MM.1S (cell line): ENCODE results near the gene SIRPA.

Experiments
- DNase-seq: peaks from one replicate; pipeline ENCODE4 v3.0.0-alpha.2; 2015
- H2AFZ ChIP-seq: fragments of 300-600 bp; sonication (generic); 2 replicates; pipeline ENCODE4 v1.6.0; 2016; ENCODE audit warnings: antibody characterized with exemption, low read length
- H3F3A ChIP-seq: fragments of 300-600 bp; sonication (generic); 2 replicates; pipeline ENCODE4 v1.6.1; 2016; ENCODE audit warnings: mild to moderate bottlenecking, antibody characterized with exemption, low read length, moderate library complexity, mixed read lengths; ENCODE audit not compliant: insufficient read depth
- H3K27ac ChIP-seq: fragments of 300-600 bp; sonication (generic); 2 replicates; pipeline ENCODE4 v1.5.1; 2016; ENCODE audit warnings: mild to moderate bottlenecking, low read length
- H3K27me3 ChIP-seq: fragments of 300-600 bp; sonication (generic); replicated peaks from 2 replicates; pipeline ENCODE4 v1.6.0; 2016; ENCODE audit warnings: low read length; ENCODE audit not compliant: insufficient read depth
- H3K36me3 ChIP-seq: fragments of 300-600 bp; sonication (generic); replicated peaks from 2 replicates; pipeline ENCODE4 v1.6.1; 2016; ENCODE audit warnings: mild to moderate bottlenecking, low read length, mixed read lengths; ENCODE audit not compliant: insufficient read depth
- H3K4me1 ChIP-seq: fragments of 300-600 bp; sonication (generic); 2 replicates; pipeline ENCODE4 v1.6.1; 2016; ENCODE audit warnings: low read length, mixed read lengths
- H3K4me2 ChIP-seq: fragments of 300-600 bp; sonication (generic); 2 replicates; pipeline ENCODE4 v1.6.0; 2016; ENCODE audit warnings: low read depth, low read length
- H3K4me3 ChIP-seq: fragments of 300-600 bp; sonication (generic); 2 replicates; pipeline ENCODE4 v1.5.1; 2016; ENCODE audit warnings: low read length, mixed read lengths
- H3K79me2 ChIP-seq: fragments of 300-600 bp; sonication (generic); 2 replicates; pipeline ENCODE4 v1.6.1; 2016; ENCODE audit warnings: mixed run types, low read length, mixed read lengths
- H3K9ac ChIP-seq: fragments of 300-600 bp; sonication (generic); 2 replicates; pipeline ENCODE4 v1.6.1; 2016; ENCODE audit warnings: low read length, mixed read lengths
- H3K9me2 ChIP-seq: fragments of 300-600 bp; sonication (generic); replicated peaks from 2 replicates; pipeline ENCODE4 v1.6.1; 2016; ENCODE audit warnings: mild to moderate bottlenecking, low read length, mixed read lengths; ENCODE audit not compliant: insufficient read depth
- H3K9me3 ChIP-seq: fragments of 300-600 bp; sonication (generic); replicated peaks from 2 replicates; pipeline ENCODE4 v1.6.1; 2016; ENCODE audit warnings: mild to moderate bottlenecking, low read length, mixed read lengths; ENCODE audit not compliant: insufficient read depth
- H4K20me1 ChIP-seq: fragments of 300-600 bp; sonication (generic); 2 replicates; pipeline ENCODE4 v1.6.1; 2016; ENCODE audit warnings: mild to moderate bottlenecking, low read length, moderate library complexity, mixed read lengths; ENCODE audit not compliant: insufficient read depth
- EZH2 ChIP-seq: fragments of 300-600 bp; sonication (generic); optimal IDR thresholded peaks from 2 replicates; pipeline ENCODE3; 2017; ENCODE audit warnings: low read depth, mild to moderate bottlenecking, antibody characterized with exemption, low read length, mixed read lengths
- EZH2phosphoT487 ChIP-seq: fragments of 300-600 bp; sonication (generic); IDR thresholded peaks from 2 replicates; pipeline ENCODE4 v1.6.1; 2018; ENCODE audit warnings: antibody characterized with exemption, low read length
- TF ChIP-seq, protein P1 (sequence below): fragments of 300-600 bp; sonication (generic); IDR thresholded peaks from 2 replicates; pipeline ENCODE4 v1.5.1; 2016; ENCODE audit warnings: antibody characterized with exemption, low read length, mixed read lengths

Gene SIRPA

DNA sequence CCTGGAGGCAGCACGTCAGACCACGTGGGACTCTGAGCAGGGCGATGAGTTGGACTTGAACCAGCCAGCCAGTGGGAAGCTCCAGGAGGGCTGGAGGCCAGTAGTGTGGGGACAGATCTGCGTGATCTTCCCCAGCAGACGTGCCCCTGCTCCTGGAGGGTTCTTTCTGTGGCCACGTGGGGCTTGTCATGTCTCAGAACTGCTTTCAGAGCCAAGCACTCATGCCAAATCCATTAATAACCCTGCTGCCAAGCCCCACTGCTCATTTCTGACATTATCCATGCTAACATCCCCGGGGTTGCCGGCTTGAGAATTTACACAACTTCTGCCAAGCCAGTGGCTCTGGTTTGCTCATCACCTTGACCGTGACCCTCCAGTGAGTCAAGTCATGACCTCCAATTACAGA lies 38.3 kb downstream of the SIRPA start:
- no peak overlapping the region for H3K27ac ChIP-seq
- TF ChIP-seq EZH2 (no peak), EZH2phosphoT487 (no peak)
- TF ChIP-seq, protein P1, sequence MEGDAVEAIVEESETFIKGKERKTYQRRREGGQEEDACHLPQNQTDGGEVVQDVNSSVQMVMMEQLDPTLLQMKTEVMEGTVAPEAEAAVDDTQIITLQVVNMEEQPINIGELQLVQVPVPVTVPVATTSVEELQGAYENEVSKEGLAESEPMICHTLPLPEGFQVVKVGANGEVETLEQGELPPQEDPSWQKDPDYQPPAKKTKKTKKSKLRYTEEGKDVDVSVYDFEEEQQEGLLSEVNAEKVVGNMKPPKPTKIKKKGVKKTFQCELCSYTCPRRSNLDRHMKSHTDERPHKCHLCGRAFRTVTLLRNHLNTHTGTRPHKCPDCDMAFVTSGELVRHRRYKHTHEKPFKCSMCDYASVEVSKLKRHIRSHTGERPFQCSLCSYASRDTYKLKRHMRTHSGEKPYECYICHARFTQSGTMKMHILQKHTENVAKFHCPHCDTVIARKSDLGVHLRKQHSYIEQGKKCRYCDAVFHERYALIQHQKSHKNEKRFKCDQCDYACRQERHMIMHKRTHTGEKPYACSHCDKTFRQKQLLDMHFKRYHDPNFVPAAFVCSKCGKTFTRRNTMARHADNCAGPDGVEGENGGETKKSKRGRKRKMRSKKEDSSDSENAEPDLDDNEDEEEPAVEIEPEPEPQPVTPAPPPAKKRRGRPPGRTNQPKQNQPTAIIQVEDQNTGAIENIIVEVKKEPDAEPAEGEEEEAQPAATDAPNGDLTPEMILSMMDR, result no peak
- H3K79me2 ChIP-seq, result no peaks in the 10 kb centered on the region
- H3F3A ChIP-seq, result no peaks in the 10 kb centered on the region
- H4K20me1 ChIP-seq, result no peaks in the 10 kb centered on the region
- H3K4me3 ChIP-seq, result no peak overlapping the region
- H2AFZ ChIP-seq, result no peak overlapping the region
- H3K9me3 ChIP-seq, result no peaks in the 10 kb centered on the region
- H3K27me3 ChIP-seq, result no peaks in the 10 kb centered on the region
- no peaks in the 10 kb centered on the region for H3K36me3 ChIP-seq
- H3K9ac ChIP-seq, result no peak overlapping the region
- no peak overlapping the region for H3K4me2 ChIP-seq
- no peaks in the 10 kb centered on the region for H3K9me2 ChIP-seq
- no peaks in the 10 kb centered on the region for H3K4me1 ChIP-seq
- DNase-seq, result no peak

DNA sequence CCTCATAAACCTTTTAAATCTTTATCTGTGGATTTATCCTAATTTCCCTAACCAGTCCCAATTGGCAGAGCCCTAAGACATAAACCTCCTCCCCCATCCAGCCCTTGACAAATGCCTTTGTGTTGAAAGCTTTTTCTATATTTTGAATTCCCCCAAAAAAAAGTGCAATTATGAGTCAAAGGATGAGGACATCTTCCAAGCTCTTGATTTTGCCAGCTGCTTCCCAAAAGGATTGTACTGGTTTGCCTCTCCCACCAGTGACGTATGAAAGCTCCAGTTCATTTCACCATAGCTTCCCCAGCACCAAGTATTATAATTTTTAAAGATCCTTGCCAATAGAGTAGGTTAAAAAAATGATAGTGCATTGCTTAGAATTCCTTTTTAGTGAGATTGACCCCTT lies 38.9 kb downstream of the SIRPA start:
- Histone ChIP-seq H3K36me3 (no peaks in the 10 kb centered on the region), H3K4me3 (no peak overlapping the region), H3K4me2 (no peak overlapping the region), H3K9me2 (no peaks in the 10 kb centered on the region), H3K79me2 (no peaks in the 10 kb centered on the region), H4K20me1 (no peaks in the 10 kb centered on the region), H3K27ac (no peak overlapping the region), H3K9ac (no peak overlapping the region), H3K9me3 (no peaks in the 10 kb centered on the region), H3F3A (no peaks in the 10 kb centered on the region), H3K4me1 (no peaks in the 10 kb centered on the region), H3K27me3 (no peaks in the 10 kb centered on the region), H2AFZ (no peak overlapping the region)
- TF ChIP-seq EZH2 (no peak), EZH2phosphoT487 (no peak)
- TF ChIP-seq, protein P1, result no peak
- DNase-seq, result no peak

DNA sequence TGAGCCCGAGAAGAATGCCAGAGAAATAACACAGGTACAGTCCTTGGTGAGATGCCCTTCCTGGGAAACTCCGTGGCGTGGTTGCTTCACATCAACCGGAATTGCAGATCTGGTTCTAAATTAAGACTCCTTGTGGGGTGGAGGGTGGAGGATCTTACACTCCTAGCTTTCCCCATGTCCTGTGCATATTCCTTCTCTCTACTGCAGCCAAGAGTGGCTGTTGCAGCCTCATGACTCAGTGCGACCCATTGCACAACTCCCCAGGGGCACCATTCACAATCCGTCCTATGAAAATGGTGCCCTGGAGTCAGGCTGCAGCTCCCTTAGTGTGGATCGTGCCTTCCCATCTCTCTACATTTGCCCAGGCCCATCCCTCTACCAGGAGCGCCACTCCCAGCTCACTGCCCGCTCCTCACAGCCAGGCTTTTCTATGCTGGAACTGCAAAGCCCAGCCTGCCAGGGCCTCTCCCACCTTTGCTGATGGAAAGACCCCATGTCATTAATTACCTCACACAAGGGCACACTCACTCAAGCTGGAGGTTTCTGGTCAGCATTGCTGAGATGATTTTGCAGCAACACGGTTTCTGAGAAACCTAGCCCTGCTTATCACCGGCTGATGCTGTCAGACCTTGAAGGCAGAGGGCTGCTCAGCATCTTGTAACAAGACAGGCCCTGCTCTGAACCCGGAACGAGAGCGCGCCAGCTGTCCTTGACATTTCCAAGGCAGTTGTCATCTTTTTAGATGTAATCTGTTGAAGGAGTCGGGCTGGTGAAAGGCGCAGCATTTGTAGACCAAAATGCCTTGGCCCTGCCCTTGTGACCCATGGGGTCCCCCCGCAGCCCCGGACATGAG lies 39.7 kb downstream of the SIRPA start:
- no peak overlapping the region for H3K4me2 ChIP-seq
- no peaks in the 10 kb centered on the region for H3K36me3 ChIP-seq
- TF ChIP-seq EZH2 (no peak), EZH2phosphoT487 (no peak)
- TF ChIP-seq, protein P1, result no peak
- no peak overlapping the region for H3K4me3 ChIP-seq
- H3K27ac ChIP-seq, result no peak overlapping the region
- no peak for DNase-seq
- H3K9ac ChIP-seq, result no peak overlapping the region
- H2AFZ ChIP-seq, result no peak overlapping the region
- H3F3A ChIP-seq, result no peaks in the 10 kb centered on the region
- no peaks in the 10 kb centered on the region for H3K27me3 ChIP-seq
- H3K9me3 ChIP-seq, result no peaks in the 10 kb centered on the region
- H3K4me1 ChIP-seq, result no peaks in the 10 kb centered on the region
- H4K20me1 ChIP-seq, result no peaks in the 10 kb centered on the region
- H3K9me2 ChIP-seq, result no peaks in the 10 kb centered on the region
- no peaks in the 10 kb centered on the region for H3K79me2 ChIP-seq
